GM12878 (cell line): ENCODE data around the gene TTC32. TPM values are rescaled to one million over a fixed set of nuclear protein-coding genes. Genes with fewer than 3 reads are reported as not detected.

Experiments used
- BHLHE40 ChIP-seq, 2 experiments: fragments of 450-650 bp in 1 of 2; IDR thresholded peaks; 2 replicates each; pipeline ENCODE4 v1.6.1; 2011 to 2017; ENCODE audit warnings: low read depth in 2 of 2, borderline replicate concordance in 1 of 2, improper control_type of control experiment in 1 of 2, low read length in 1 of 2, mild to moderate bottlenecking in 1 of 2
- CREB1 ChIP-seq: IDR thresholded peaks from 2 replicates; pipeline ENCODE4 v1.6.1; 2012; ENCODE audit warnings: low read depth, mild to moderate bottlenecking, inconsistent platforms
- EZH2 ChIP-seq: IDR thresholded peaks from 2 replicates; pipeline ENCODE4 v1.6.1; 2012; ENCODE audit warnings: low read depth, mild to moderate bottlenecking, control low read depth, inconsistent platforms, low read length, borderline replicate concordance; ENCODE audit not compliant: control insufficient read depth
- HCFC1 ChIP-seq: fragments of 150-350 bp; IDR thresholded peaks from 2 replicates; pipeline ENCODE4 v1.6.1; 2014; ENCODE audit warnings: low read length
- IRF5 ChIP-seq: fragments of 450-650 bp; IDR thresholded peaks from 2 replicates; pipeline ENCODE4 v1.6.1; 2017; ENCODE audit warnings: borderline replicate concordance
- MXI1 ChIP-seq: fragments of 150-350 bp; IDR thresholded peaks from 2 replicates; pipeline ENCODE4 v1.6.1; 2011; ENCODE audit warnings: low read depth, mild to moderate bottlenecking, inconsistent platforms, low read length, improper control_type of control experiment
- NFYA ChIP-seq: IDR thresholded peaks from 2 replicates; pipeline ENCODE4 v1.6.1; 2011; ENCODE audit warnings: low read depth, mild to moderate bottlenecking, low read length, improper control_type of control experiment, borderline replicate concordance
- SP1 ChIP-seq: IDR thresholded peaks from one replicate; pipeline ENCODE4 v1.6.1; 2011; ENCODE audit warnings: low read depth, low read length
- STAT1 ChIP-seq: fragments of 450-650 bp; conservative IDR thresholded peaks from 2 replicates; pipeline ENCODE4 v1.6.1; 2014; ENCODE audit warnings: antibody characterized with exemption, mild to moderate bottlenecking
- STAT3 ChIP-seq: IDR thresholded peaks from 2 replicates; pipeline ENCODE4 v1.6.1; 2011; ENCODE audit warnings: low read depth, low read length, improper control_type of control experiment
- SUPT20H ChIP-seq: IDR thresholded peaks from 2 replicates; pipeline ENCODE4 v1.6.1; 2011; ENCODE audit warnings: low read depth, mild to moderate bottlenecking, low read length, moderate library complexity, borderline replicate concordance; ENCODE audit not compliant: control insufficient read depth
- ZBTB40 ChIP-seq: fragments of 450-650 bp; IDR thresholded peaks from 2 replicates; pipeline ENCODE4 v1.6.1; 2016; ENCODE audit warnings: mild to moderate bottlenecking, moderate library complexity, borderline replicate concordance
- polyA plus RNA-seq, 11 experiments: library from polyadenylated mRNA; depleted of rRNA in 4 of 11; unstranded in 6 of 11; stranded (reverse) in 5 of 11; fragments of >200 nt; fragmentation: Nextera tagmentation in 4 of 11; fragmentation: Illumina TruSeq in 1 of 11; extraction: Ambion mirVana in 4 of 11; extraction: Trizol in 1 of 11; gene quantifications; 1 replicate in 1 of 11; 2 replicates in 10 of 11; pipeline versions ENCODE4 v1.2.1 to v1.2.3, GENCODE V29; 2011 to 2016; ENCODE audit warnings: inconsistent platforms in 2 of 11, missing spikeins in 2 of 11, low read depth in 1 of 11
- total RNA-seq, 4 experiments: library from RNA; depleted of rRNA in 3 of 4; stranded (reverse); fragments of >200 nt in 3 of 4; fragmentation: Illumina TruSeq in 1 of 4; extraction: Trizol in 1 of 4; gene quantifications; 2 replicates each; pipeline versions ENCODE4 v1.2.1 to v1.2.3, GENCODE V29; 2013 to 2021

Gene TTC32
- total and polyA plus RNA-seq, 10 of the 15 experiments (the other 5 are each of a cell fraction or from before 2014, with no cell fraction given), result 11.1 to 30.0 (median 19.7) TPM

GRCh38 chr2:19859565-19859964 is 42.2 kb downstream of the TTC32 start (continued):
- TF ChIP-seq ZBTB40 (no peak), STAT1 (no peak), STAT3 (no peak), BHLHE40 (IDR thresholded peaks at IDR 0.05; ENCODE audit: borderline replicate concordance in 1 of 2, low read depth in 2 of 2, low read length in 1 of 2) (no peak), IRF5 (no peak), MXI1 (no peak), HCFC1 (no peak), SUPT20H (no peak), EZH2 (no peak), NFYA (no peak), SP1 (no peak), CREB1 (no peak)
